Sigmoid colon (tissue), 4 donors: Measurements from ENCODE around the gene MINDY2.

Experiments
- CTCF ChIP-seq, 4 experiments: fragments of 450-650 bp in 3 of 4; fragments of 200-600 bp in 1 of 4; IDR thresholded peaks; one replicate each; pipeline ENCODE4 v1.5.1; 2016 to 2019; ENCODE audit warnings: antibody characterized with exemption in 4 of 4, mild to moderate bottlenecking in 3 of 4, moderate library complexity in 2 of 4
- EP300 ChIP-seq, 4 donors: sonication (generic); formaldehyde crosslinking; IDR thresholded peaks; one replicate each; pipeline ENCODE4 v1.6.1; 2017; ENCODE audit warnings: antibody characterized with exemption in 4 of 4
- POLR2A ChIP-seq, 2 donors: fragments of 450-650 bp; IDR thresholded peaks; one replicate each; pipeline ENCODE4 v1.6.1; 2016; ENCODE audit warnings: antibody characterized with exemption in 2 of 2, mild to moderate bottlenecking in 2 of 2, moderate library complexity in 2 of 2

GRCh38 chr15:58773024-58773423, 1.9 kb downstream of the MINDY2 start:
- TF ChIP-seq CTCF (IDR thresholded peaks at IDR 0.05): no peak
- no peak for TF ChIP-seq EP300 (IDR thresholded peaks at IDR 0.05)
- TF ChIP-seq POLR2A (IDR thresholded peaks at IDR 0.05): no peak
